SKM-1 treated with dmso at 0.1 percent for 144 hours (cell line): ENCODE data around the gene R3HDM2.
A peak's percentile ranks its signal among the peaks of the same experiment; 100 is the strongest.

Experiments
- DNase-seq: peaks from one replicate; lab custom pipeline; 2025; ENCODE audit not compliant: unreplicated experiment; lab: John Stamatoyannopoulos, UW

R3HDM2 gene

DNA sequence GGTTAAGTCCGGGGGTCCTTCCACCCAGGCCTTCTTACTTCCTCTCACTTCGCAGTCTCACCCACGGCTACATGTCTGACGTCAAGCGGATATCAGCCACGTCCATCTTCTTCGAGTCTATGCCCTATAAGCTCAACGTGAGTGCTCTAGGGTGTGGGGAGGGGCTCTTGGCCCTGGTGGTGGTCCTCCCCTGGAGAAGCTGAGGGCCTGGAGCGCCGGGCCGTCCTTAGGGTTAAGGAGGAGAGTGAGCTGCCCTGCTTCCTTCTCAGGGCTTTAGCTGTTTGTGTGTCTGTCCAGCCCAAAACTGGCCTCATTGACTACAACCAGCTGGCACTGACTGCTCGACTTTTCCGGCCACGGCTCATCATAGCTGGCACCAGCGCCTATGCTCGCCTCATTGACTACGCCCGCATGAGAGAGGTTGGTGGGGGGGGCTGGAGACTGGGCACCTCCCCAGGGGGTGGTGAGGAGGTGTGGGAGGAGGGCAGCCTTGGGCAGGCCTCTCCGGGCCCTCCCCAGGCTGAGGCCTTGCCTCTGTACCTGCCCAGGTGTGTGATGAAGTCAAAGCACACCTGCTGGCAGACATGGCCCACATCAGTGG lies 198.6 kb downstream of the R3HDM2 start:
- DNase-seq: no peak

DNA sequence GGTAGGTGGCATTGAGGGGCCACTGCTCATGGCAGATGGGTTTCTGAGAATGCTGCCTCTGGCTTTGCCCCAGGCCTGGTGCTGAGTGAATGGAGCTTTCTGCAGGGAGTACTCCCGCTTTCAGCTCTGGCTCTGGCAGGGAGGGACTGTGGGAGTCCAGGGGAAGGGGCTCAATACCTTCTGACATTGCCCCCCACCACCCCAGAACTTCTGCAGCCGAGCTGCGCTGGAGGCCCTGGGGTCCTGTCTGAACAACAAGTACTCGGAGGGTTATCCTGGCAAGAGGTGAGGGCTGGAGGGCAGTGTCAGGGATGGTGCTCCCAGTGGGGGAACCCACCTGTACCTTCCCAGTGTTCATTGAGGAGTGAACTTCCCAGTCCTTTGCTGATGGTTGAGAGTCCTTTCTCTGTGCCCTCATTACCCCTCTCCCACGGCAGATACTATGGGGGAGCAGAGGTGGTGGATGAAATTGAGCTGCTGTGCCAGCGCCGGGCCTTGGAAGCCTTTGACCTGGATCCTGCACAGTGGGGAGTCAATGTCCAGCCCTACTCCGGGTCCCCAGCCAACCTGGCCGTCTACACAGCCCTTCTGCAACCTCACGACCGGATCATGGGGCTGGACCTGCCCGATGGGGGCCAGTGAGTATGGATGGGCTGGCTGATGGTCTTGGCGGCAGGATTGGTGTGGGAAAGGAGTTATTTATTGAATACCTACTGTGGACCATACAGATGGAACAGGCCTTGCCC lies 199.4 kb downstream of the R3HDM2 start:
- no peak for DNase-seq

GRCh38 chr12:57230381-57231155 lies 200.3 kb downstream of the R3HDM2 start:
- no peak for DNase-seq

- DNase-seq: peak; percentile 81
Measured at GRCh38 chr12:57229634-57230380, 201.0 kb downstream of the R3HDM2 start, which contains the start of gene SHMT2. Gene SHMT2, plus strand, starts transcription at chr12:57229711. Its CDS starts 68 bp downstream, at chr12:57229779.

DNA sequence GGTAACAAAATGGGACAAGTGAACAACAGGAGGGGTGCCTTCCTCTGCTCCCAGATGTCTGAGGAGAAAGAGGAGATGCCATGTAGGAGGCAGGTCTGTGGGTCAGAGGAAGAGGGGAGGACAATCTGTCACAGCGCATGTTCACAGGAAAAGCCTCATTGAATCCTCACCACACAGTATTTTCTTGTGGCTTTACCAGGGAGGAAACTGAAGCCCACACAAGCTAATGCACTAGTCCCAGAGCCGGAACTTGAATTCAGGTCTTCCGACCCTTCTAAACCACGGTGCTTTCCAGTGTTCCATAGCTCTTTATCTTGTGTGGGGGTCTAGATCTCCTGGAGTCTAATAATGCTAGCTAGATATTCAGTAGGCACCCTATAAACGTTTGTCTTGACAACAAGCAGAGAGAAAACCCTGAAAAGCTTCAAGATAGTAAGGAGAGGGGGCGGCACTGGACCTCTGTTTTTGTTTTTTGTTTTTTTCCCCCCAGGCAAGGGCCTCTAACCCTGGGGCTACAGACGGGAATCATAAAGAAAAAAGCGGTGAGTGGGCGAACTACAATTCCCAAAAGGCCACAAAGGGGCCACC lies 201.7 kb downstream of the R3HDM2 start:
- DNase-seq: no peak

DNA sequence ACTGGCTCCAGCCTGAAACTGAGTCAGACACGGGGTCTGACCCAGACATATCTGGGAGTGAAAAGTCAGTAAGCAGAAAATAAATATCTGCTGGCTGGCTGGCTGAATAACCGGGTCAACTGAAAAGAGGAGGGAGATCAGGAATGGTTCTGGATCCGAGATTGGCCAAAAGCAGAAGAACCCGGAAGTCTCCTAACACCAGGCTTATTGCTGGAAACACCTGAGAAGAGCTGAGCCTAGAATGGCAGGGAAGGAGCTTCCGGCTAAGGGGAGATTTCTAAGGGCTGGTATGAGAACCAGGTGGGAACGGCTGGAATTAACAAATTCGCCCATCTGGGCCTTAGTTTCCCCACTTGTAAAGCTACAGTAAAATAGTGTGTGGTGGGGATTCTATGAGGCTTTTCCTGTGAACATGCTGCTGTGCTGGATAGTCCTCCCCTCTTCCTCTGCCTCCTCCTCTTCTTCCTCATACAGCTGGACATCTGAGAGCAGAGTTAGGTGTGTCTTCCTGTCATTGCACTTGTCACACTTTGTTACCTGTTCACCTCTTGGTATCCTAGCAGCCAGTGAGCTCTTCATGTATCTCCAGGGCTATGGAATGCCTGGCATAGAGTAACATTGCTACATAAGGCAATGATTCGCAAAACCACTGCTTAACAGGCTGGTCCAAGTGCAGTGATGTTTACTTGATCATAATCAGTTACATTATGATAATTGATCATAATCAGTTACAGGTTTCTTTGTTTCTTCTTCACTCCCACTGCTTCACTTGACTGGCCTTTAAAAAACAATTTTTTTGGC lies 203.3 kb downstream of the R3HDM2 start:
- DNase-seq: no peak

- no peak for DNase-seq
Measured at GRCh38 chr12:57226588-57227314, 204.1 kb downstream of the R3HDM2 start.

DNA sequence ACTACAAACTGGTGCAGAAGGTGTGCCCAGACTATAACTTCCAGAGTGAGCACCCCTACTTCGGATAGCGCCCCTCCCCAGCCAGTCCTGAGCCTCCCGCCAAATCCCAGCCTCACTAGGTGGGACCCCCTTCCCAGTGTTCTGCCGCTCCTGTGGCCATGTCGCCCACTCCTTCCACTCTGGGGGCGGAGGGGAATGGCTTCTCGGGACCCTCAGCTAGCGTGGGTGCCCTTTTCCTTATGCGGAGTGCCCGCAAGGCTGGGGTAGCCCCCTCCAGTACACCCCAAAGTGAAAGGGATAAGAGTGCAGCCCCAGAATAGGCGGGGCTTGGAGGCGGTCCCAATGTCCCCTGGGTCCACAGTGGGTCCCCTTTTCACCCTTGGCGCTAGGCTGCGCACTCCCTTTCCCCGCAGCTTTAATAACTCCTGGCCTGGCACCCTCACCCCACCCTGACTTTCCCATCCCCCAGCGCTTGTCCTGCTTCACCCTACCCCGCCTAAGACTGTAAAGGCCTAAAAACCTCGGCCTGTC lies 205.1 kb downstream of the R3HDM2 start:
- no peak for DNase-seq

DNA sequence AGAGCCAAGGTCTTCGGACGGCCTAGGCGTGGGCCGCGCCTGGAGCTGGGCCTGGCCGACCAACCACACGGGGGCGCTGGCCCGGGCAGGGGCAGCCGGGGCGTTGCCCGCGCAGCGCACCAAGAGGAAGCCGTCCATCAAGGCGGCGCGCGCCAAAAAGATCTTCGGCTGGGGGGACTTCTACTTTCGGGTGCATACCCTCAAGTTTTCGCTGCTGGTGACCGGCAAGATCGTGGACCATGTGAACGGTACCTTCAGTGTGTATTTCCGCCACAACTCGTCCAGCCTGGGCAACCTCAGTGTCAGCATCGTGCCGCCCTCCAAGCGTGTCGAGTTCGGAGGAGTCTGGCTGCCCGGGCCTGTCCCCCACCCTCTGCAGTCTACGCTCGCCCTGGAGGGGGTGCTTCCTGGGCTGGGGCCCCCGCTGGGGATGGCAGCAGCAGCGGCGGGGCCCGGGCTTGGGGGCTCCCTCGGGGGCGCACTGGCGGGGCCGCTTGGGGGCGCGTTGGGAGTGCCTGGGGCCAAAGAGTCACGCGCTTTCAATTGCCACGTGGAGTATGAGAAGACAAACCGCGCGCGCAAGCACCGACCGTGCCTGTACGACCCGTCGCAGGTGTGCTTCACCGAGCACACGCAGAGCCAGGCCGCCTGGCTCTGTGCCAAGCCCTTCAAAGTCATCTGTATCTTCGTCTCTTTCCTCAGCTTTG lies 205.7 kb downstream of the R3HDM2 start:
- no peak for DNase-seq

GRCh38 chr12:57224278-57224972 lies 206.4 kb downstream of the R3HDM2 start:
- no peak for DNase-seq

DNA sequence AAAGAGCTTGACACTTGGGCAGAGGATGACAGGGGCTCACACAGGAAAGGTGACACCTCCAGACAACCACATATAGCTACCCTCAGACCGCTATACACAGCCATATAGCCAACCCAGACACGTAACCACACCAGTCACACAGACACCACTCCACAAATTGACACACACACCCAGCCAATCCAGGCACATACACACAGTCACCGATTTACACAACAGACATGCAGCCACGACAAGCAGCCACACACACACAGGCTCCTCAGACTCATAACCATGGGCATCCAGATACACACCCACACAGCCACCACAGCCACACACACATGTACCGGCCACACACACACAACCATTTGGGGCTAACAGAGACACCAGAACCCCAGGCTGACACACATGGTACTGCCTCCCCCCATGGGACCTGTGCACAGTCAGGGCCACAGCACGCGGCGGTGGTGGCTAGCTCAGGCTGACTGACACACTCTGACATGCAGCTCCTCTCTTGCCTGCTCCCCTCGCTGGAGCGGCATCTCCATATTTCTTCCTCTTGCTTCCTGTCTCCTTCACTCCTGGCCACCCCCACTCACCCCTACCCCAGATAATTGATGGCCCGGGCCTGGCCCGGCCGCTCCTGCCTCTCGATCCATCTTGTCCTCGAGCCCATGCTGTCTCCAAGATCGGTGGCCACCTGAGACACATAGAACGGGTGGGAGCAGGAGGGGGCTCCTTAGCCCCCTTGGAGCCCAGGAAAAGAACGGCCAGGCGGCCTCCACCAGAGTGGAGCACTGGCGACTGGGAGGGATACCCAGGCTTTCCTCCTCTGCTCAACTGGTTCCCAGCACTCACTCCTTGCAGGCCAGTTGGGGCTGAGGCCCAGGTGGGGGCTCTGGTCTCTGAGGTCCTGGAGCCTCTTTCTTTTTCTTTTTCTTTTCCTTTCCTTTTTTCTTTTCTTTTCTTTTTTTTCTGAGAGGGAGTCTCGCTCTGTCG lies 207.4 kb downstream of the R3HDM2 start:
- DNase-seq: no peak

- no peak for DNase-seq
Measured at GRCh38 chr12:57222286-57223190, 208.3 kb downstream of the R3HDM2 start.

DNA sequence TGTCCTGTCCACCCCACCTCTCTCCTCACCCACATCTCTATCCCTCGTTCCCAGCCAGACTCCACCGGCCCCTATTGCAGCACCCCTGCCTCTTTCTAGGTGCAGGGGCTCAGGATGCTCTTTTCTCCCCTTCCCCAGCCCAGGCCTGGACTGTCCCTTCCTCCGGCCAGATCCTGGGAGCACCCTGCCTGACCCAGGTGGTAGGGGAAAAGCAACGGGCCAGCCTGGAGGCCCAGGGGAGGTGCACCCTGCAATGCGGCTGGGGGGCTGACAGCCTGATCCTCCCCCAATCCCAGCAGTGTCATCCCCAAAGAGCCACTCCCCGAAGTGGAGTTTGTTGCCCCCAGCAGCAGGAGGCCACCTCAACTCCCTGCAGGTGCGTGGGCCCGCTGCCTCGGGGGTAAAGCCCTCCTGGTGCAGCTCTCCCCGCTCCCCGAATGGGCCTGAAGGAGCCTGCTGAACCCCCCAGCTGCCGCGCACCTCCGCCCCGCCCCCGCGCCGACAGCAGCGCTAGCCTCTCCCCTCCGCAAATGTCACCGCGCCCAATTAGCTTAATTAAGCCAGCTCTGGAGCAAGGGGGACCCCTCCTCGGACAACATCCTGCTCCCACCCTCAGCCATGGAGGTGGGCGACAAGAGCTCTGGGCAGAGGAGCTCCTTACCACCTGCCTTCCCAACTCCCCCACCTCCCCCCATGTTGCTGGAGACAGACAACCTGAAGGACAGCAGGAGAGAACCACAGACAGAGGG lies 209.5 kb downstream of the R3HDM2 start:
- DNase-seq: no peak

DNA sequence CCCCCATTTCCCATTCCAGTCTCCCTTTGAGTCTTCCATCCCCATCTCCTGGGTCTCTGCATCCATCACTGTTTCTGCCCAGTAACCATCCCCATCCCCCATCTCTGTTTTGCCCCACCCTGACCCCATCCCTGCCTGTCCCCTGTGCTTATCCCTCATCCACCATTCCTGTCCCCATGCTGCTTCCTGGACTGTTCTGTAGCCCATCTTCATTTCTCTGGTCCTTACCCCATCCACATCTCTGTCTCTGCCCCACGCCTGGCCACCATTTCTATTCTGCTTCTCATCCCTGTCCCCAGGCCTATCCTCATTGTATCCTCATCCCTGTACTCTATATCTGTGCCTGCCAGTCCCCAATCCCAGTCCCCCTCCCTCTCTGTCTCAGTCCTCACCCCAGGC lies 210.1 kb downstream of the R3HDM2 start:
- DNase-seq: no peak
